Measurements from ENCODE around the gene GRIK4. TPM values are rescaled to one million over a fixed set of nuclear protein-coding genes. Genes with fewer than 3 reads are reported as not detected.

Gene GRIK4
- total RNA-seq, 1 donor from 2014 or later = 0.36 TPM

GRCh38 chr11:120819437-120820365, 308.2 kb downstream of the GRIK4 start:
- no peaks in the 10 kb centered on the region for H3K27me3 ChIP-seq
- no peaks in the 10 kb centered on the region for H3K9me3 Mint-ChIP-seq
- no peaks in the 10 kb centered on the region for H3K36me3 Mint-ChIP-seq
- no peak overlapping the region for H3K4me3 Mint-ChIP-seq
- DNase-seq (ENCODE audit: low spot score) = no peak
- H3F3A ChIP-seq (ENCODE audit: low read depth) = no peaks in the 10 kb centered on the region
- no peaks in the 10 kb centered on the region for H3K4me1 ChIP-seq
- TF ChIP-seq EZH2 (IDR thresholded peaks at IDR 0.05) (no peak), CTCF (IDR thresholded peaks at IDR 0.05) (no peak), EZH2phosphoT487 (IDR thresholded peaks at IDR 0.05) (no peak)
- H3K36me3 ChIP-seq = no peaks in the 10 kb centered on the region
- no peaks in the 10 kb centered on the region for H3K79me2 ChIP-seq (ENCODE audit: low read depth)
- no peak overlapping the region for H3K4me2 ChIP-seq
- peaks cover 7% of the 10 kb centered on the region for H3K27me3 Mint-ChIP-seq (ENCODE audit: insufficient read depth, low read depth)
- H3K27ac Mint-ChIP-seq = no peak overlapping the region
- no peaks in the 10 kb centered on the region for H4K20me1 ChIP-seq (ENCODE audit: low read depth)
- peaks cover 14% of the 10 kb centered on the region for H3K4me1 Mint-ChIP-seq
- H3K4me3 ChIP-seq = no peak overlapping the region
- H2AFZ ChIP-seq (replicated peaks) = no peak overlapping the region
- no peak overlapping the region for H3K27ac ChIP-seq
- H3K9me3 ChIP-seq (ENCODE audit: low read depth) = no peaks in the 10 kb centered on the region
- H3K9ac ChIP-seq = no peak overlapping the region

- Histone ChIP-seq H3K9me3 (ENCODE audit: low read depth) (no peaks in the 10 kb centered on the region), H3K79me2 (ENCODE audit: low read depth) (no peaks in the 10 kb centered on the region), H3K4me2 (no peak overlapping the region), H4K20me1 (ENCODE audit: low read depth) (no peaks in the 10 kb centered on the region), H3K27ac (no peak overlapping the region), H3F3A (ENCODE audit: low read depth) (no peaks in the 10 kb centered on the region), H2AFZ (replicated peaks) (no peak overlapping the region), H3K27me3 (no peaks in the 10 kb centered on the region), H3K4me1 (no peaks in the 10 kb centered on the region), H3K9ac (no peak overlapping the region), H3K36me3 (no peaks in the 10 kb centered on the region), H3K4me3 (no peak overlapping the region)
- Mint-ChIP-seq H3K27me3 (ENCODE audit: insufficient read depth, low read depth) (peaks cover 7% of the 10 kb centered on the region), H3K4me1 (peaks cover 23% of the 10 kb centered on the region), H3K9me3 (no peaks in the 10 kb centered on the region), H3K27ac (no peak overlapping the region), H3K36me3 (no peaks in the 10 kb centered on the region), H3K4me3 (no peak overlapping the region)
- DNase-seq (ENCODE audit: low spot score) = no peak
- TF ChIP-seq EZH2 (IDR thresholded peaks at IDR 0.05) = no peak
- no peak for TF ChIP-seq EZH2phosphoT487 (IDR thresholded peaks at IDR 0.05)
- no peak for TF ChIP-seq CTCF (IDR thresholded peaks at IDR 0.05)
Observed at GRCh38 chr11:120823159-120823558, 311.6 kb downstream of the GRIK4 start.

GRCh38 chr11:120824242-120824641, 312.7 kb downstream of the GRIK4 start:
- H3K9me3 ChIP-seq (ENCODE audit: low read depth) = no peaks in the 10 kb centered on the region
- no peak for DNase-seq (ENCODE audit: low spot score)
- Mint-ChIP-seq H3K27me3 (ENCODE audit: insufficient read depth, low read depth) (peaks cover 9% of the 10 kb centered on the region), H3K27ac (no peak overlapping the region), H3K36me3 (no peaks in the 10 kb centered on the region), H3K4me3 (no peak overlapping the region), H3K9me3 (no peaks in the 10 kb centered on the region), H3K4me1 (peaks cover 24% of the 10 kb centered on the region)
- no peaks in the 10 kb centered on the region for H3K27me3 ChIP-seq
- no peak for TF ChIP-seq EZH2phosphoT487 (IDR thresholded peaks at IDR 0.05)
- no peak for TF ChIP-seq CTCF (IDR thresholded peaks at IDR 0.05)
- TF ChIP-seq EZH2 (IDR thresholded peaks at IDR 0.05) = no peak
- H4K20me1 ChIP-seq (ENCODE audit: low read depth) = no peaks in the 10 kb centered on the region
- no peaks in the 10 kb centered on the region for H3K4me1 ChIP-seq
- H3K27ac ChIP-seq = no peak overlapping the region
- H3F3A ChIP-seq (ENCODE audit: low read depth) = no peaks in the 10 kb centered on the region
- H3K4me2 ChIP-seq = no peak overlapping the region
- H3K4me3 ChIP-seq = no peak overlapping the region
- no peak overlapping the region for H2AFZ ChIP-seq (replicated peaks)
- H3K9ac ChIP-seq = no peak overlapping the region
- no peaks in the 10 kb centered on the region for H3K79me2 ChIP-seq (ENCODE audit: low read depth)
- no peaks in the 10 kb centered on the region for H3K36me3 ChIP-seq
